ENCODE measurements around the gene GRSF1.

- TF ChIP-seq CTCF (IDR thresholded peaks at IDR 0.05; ENCODE audit: borderline replicate concordance, extremely low read depth, low read length, poor library complexity, severe bottlenecking) (no peak), EZH2 (IDR thresholded peaks at IDR 0.05; ENCODE audit: borderline replicate concordance, low read depth, low read length, severe bottlenecking) (no peak)
These were observed 6.0 kb downstream of the GRSF1 start for GRCh38 chr4:70833675-70834074.
